HG03064 (cell line): Measurements from ENCODE around the gene PKNOX1.
"Not testable (repeated sequence)": the region's sequence is repeated elsewhere in the genome, so short reads cannot be mapped to it uniquely, and the experiment has no call there.

ENCODE experiments used
- ATAC-seq: cut with Tn5 transposase; IDR thresholded peaks from one replicate; pipeline ENCODE4 v1.9.1; 2021; ENCODE audit warnings: low read depth; ENCODE audit not compliant: unreplicated experiment

Gene PKNOX1

GRCh38 chr21:43016728-43017127, 42.4 kb downstream of the PKNOX1 start:
- no peak for ATAC-seq

- no peak for ATAC-seq
Measured at GRCh38 chr21:43018519-43018918, 44.2 kb downstream of the PKNOX1 start.

GRCh38 chr21:43020177-43020576, 45.8 kb downstream of the PKNOX1 start:
- no peak for ATAC-seq

- ATAC-seq = no peak
Measured at GRCh38 chr21:43020771-43021170, 46.4 kb downstream of the PKNOX1 start.

GRCh38 chr21:43021191-43021590, 46.8 kb downstream of the PKNOX1 start:
- no peak for ATAC-seq

- ATAC-seq = no peak
Measured at GRCh38 chr21:43021756-43022600, 47.6 kb downstream of the PKNOX1 start.

- no peak for ATAC-seq
Measured at GRCh38 chr21:43023175-43023574, 48.8 kb downstream of the PKNOX1 start.

GRCh38 chr21:43024439-43025136, 50.2 kb downstream of the PKNOX1 start:
- ATAC-seq = no peak

- no peak for ATAC-seq
Measured at GRCh38 chr21:43025636-43026180, 51.3 kb downstream of the PKNOX1 start.

GRCh38 chr21:43027846-43028731, 53.7 kb downstream of the PKNOX1 start:
- no peak for ATAC-seq

- no peak for ATAC-seq
Measured at GRCh38 chr21:43029785-43030184, 55.4 kb downstream of the PKNOX1 start.

- no peak for ATAC-seq
Measured at GRCh38 chr21:43031121-43031619, 56.8 kb downstream of the PKNOX1 start.

GRCh38 chr21:43034101-43034500, 59.7 kb downstream of the PKNOX1 start:
- no peak for ATAC-seq

- ATAC-seq = no peak
Measured at GRCh38 chr21:43034826-43035225, 60.5 kb downstream of the PKNOX1 start.

GRCh38 chr21:43036889-43037288, 62.5 kb downstream of the PKNOX1 start:
- ATAC-seq = not testable (repeated sequence)

- ATAC-seq = not testable (repeated sequence)
Measured at GRCh38 chr21:43037918-43038658, 63.7 kb downstream of the PKNOX1 start.

GRCh38 chr21:43038659-43039044, 64.3 kb downstream of the PKNOX1 start:
- ATAC-seq = not testable (repeated sequence)

- ATAC-seq = not testable (repeated sequence)
Measured at GRCh38 chr21:43042169-43042568, 67.8 kb downstream of the PKNOX1 start.

- not testable (repeated sequence) for ATAC-seq
Measured at GRCh38 chr21:43043291-43043690, 68.9 kb downstream of the PKNOX1 start.

GRCh38 chr21:43044547-43044946, 70.2 kb downstream of the PKNOX1 start:
- ATAC-seq = not testable (repeated sequence)
